ENCODE measurements around the gene SETDB1. TPM values are rescaled to one million over a fixed set of nuclear protein-coding genes. Genes with fewer than 3 reads are reported as not detected.

The SETDB1 gene
- total and polyA plus RNA-seq, 2 of the 13 experiments (the other 11 are each of a cell fraction or from before 2014, with no cell fraction given): 33.1 to 34.6 TPM

- 0 out of 2 replicates have a peak, but pooled peaks have one; percentile 40 for TF ChIP-seq ZNF510 (CRISPR knock-in tag; IDR thresholded peaks at IDR 0.05; ENCODE audit: low read depth)
- 0 out of 2 replicates have a peak, but pooled peaks have one; percentile 36 for TF ChIP-seq SP2 (CRISPR knock-in tag; IDR thresholded peaks at IDR 0.05)
- TF ChIP-seq IKZF4 (CRISPR knock-in tag; IDR thresholded peaks at IDR 0.05; ENCODE audit: borderline replicate concordance, low read depth, not compliant biosample characterization): no peak
- 0 out of 2 replicates have a peak, but pooled peaks have one; percentile 6 for TF ChIP-seq ATF2 (CRISPR knock-in tag; IDR thresholded peaks at IDR 0.05)
- no peak for TF ChIP-seq TRIM24 (CRISPR knock-in tag; IDR thresholded peaks at IDR 0.05)
- no peak for TF ChIP-seq PITX1 (CRISPR knock-in tag; IDR thresholded peaks at IDR 0.05)
- 0 out of 2 replicates have a peak, but pooled peaks have one; percentile 70 for TF ChIP-seq ZNF234 (CRISPR knock-in tag; conservative IDR thresholded peaks at IDR 0.05)
These were observed 46.3 kb downstream of the SETDB1 start (continued) for GRCh38 chr1:150972417-150972940.

- 0% methylated on average over 7 of the region's 15 CpGs for WGBS (ENCODE audit: low lambda C conversion rate)
- intact Hi-C loops (cut with micrococcal nuclease; ENCODE audit: unreplicated experiment) (loop anchor here (5.0 kb wide), 1 partner anchor 34 kb away; the partner anchor contains the start of genes MINDY1 and PRUNE1), in situ Hi-C loops (cut with HindIII; ENCODE audit: extremely low pct_ligation_motif_present, low pct_unique_long_range_greater_than_20kb) (no loop called here)
- TF ChIP-seq SAP130 (CRISPR knock-in tag; IDR thresholded peaks at IDR 0.05; ENCODE audit: low read depth): peak; percentile 44; the same call in 1 of the 2 replicates
- TF ChIP-seq MAZ (IDR thresholded peaks at IDR 0.05; ENCODE audit: borderline replicate concordance, low read depth, low read length): no peak
- peak; percentile 65; the same call in 1 of the 2 replicates for TF ChIP-seq MAZ (CRISPR knock-in tag; IDR thresholded peaks at IDR 0.05; ENCODE audit: low read depth)
- no peak for TF ChIP-seq CREM (IDR thresholded peaks at IDR 0.05)
- no peak for TF ChIP-seq CREM (CRISPR knock-in tag; IDR thresholded peaks at IDR 0.05)
- TF ChIP-seq ZFP91 (CRISPR knock-in tag; IDR thresholded peaks at IDR 0.05; ENCODE audit: borderline replicate concordance): 0 out of 2 replicates have a peak, but pooled peaks have one; percentile 22
- 0 out of 2 replicates have a peak, but pooled peaks have one; percentile 2 for TF ChIP-seq HINFP (CRISPR knock-in tag; IDR thresholded peaks at IDR 0.05; ENCODE audit: low read depth)
- TF ChIP-seq SMAD3 (CRISPR knock-in tag; IDR thresholded peaks at IDR 0.05): 0 out of 2 replicates have a peak, but pooled peaks have one; percentile 7
These were observed 47.2 kb downstream of the SETDB1 start for GRCh38 chr1:150973258-150973835.

More at GRCh38 chr1:150973258-150973835, 47.2 kb downstream of the SETDB1 start:
- BruUV-seq (replicated peaks): no TSS peak
- Histone ChIP-seq H3K27ac (ENCODE audit: extremely low read length, insufficient read depth, low read length) (peak overlapping the region; percentile 96), H3K27me3 (ENCODE audit: control insufficient read depth in 1 of 2, insufficient read depth in 2 of 2, low read length in 2 of 2) (no peaks in the 10 kb centered on the region; a peak in 1 of 5 replicates), H3K4me3 (replicated peaks in 1 of 3; ENCODE audit: insufficient read depth in 1 of 3, low read depth in 2 of 3, low read length in 3 of 3) (peak overlapping the region; percentile 71 to 95 (median 89)), H3K79me2 (ENCODE audit: insufficient read depth, low read length) (peaks cover 60% of the 10 kb centered on the region), H4K20me1 (ENCODE audit: insufficient read depth, low read length) (peaks cover 20% of the 10 kb centered on the region), H3K36me3 (replicated peaks in 1 of 2; ENCODE audit: control insufficient read depth in 1 of 2, insufficient read depth in 2 of 2, low read length in 2 of 2) (peaks cover 5 to 10% of the 10 kb centered on the region in 2 experiments), H3K4me1 (ENCODE audit: insufficient read depth, low read length) (peaks cover 79% of the 10 kb centered on the region), H2AFZ (ENCODE audit: low read length) (no peak overlapping the region), H3K9me3 (ENCODE audit: low read length) (no peaks in the 10 kb centered on the region), H3K9ac (ENCODE audit: insufficient read depth, low read depth, low read length) (peak overlapping the region; percentile 97), H3K4me2 (ENCODE audit: low read depth, low read length) (peak overlapping the region; percentile 98)
- FAIRE-seq: no peak
- ChIA-PET POLR2A (interaction anchor here (0.7 to 10.3 kb wide), 9 partner anchors 8 to 51 kb away, joined by 3 to 114 read pairs (median 7); partner anchors contain the start of genes ANXA9 and MINDY1), CTCF (ENCODE audit: low intra/inter-chr PET ratio, low total read pairs) (no interaction called here)
- no peak for DNase-seq (ENCODE audit: low spot score)
- peak; percentile 1; the same call in 1 of the 3 replicates for ATAC-seq
